ENCODE results near the gene CARTPT. TPM values are rescaled to one million over a fixed set of nuclear protein-coding genes. Genes with fewer than 3 reads are reported as not detected.
A peak's percentile ranks its signal among the peaks of the same experiment; 100 is the strongest.

Gene CARTPT
- not detected in 2 replicates for total RNA-seq

GRCh38 chr5:71719063-71719964 is at the start of gene CARTPT:
Gene CARTPT, plus strand, starts transcription at chr5:71719275. Its CDS starts 19 bp downstream, at chr5:71719294.
- DNase-seq (ENCODE audit: low read depth in 2 of 2), result peak; percentile 20 to 42

GRCh38 chr5:71677977-71678376 is 41.1 kb upstream of the CARTPT start:
- DNase-seq (ENCODE audit: low read depth in 2 of 2), result no peak

- DNase-seq (ENCODE audit: low read depth in 2 of 2), result no peak
These were observed 39.4 kb upstream of the CARTPT start for GRCh38 chr5:71679714-71680113.

GRCh38 chr5:71680510-71680909 is 38.6 kb upstream of the CARTPT start:
- no peak for DNase-seq (ENCODE audit: low read depth in 2 of 2)

GRCh38 chr5:71681296-71681695 is 37.8 kb upstream of the CARTPT start:
- peak; percentile 52 to 93 for DNase-seq (ENCODE audit: low read depth in 2 of 2)

- no peak for DNase-seq (ENCODE audit: low read depth in 2 of 2)
These were observed 34.8 kb upstream of the CARTPT start for GRCh38 chr5:71684309-71684708.

- peak in 1 of 2 donors; percentile 32 for DNase-seq (ENCODE audit: low read depth in 2 of 2)
These were observed 25.1 kb upstream of the CARTPT start for GRCh38 chr5:71693828-71694427.

- no peak for DNase-seq (ENCODE audit: low read depth in 2 of 2)
These were observed 24.0 kb upstream of the CARTPT start for GRCh38 chr5:71695071-71695470.

GRCh38 chr5:71695595-71695994 is 23.5 kb upstream of the CARTPT start:
- DNase-seq (ENCODE audit: low read depth in 2 of 2), result no peak

- DNase-seq (ENCODE audit: low read depth in 2 of 2), result no peak
These were observed 21.1 kb upstream of the CARTPT start for GRCh38 chr5:71697967-71698366.

GRCh38 chr5:71699233-71699632 is 19.8 kb upstream of the CARTPT start:
- DNase-seq (ENCODE audit: low read depth in 2 of 2), result peak; percentile 31 to 85

GRCh38 chr5:71699751-71700150 is 19.3 kb upstream of the CARTPT start:
- peak; percentile 42 to 46 for DNase-seq (ENCODE audit: low read depth in 2 of 2)

GRCh38 chr5:71700803-71701202 is 18.3 kb upstream of the CARTPT start:
- DNase-seq (ENCODE audit: low read depth in 2 of 2), result no peak

- DNase-seq (ENCODE audit: low read depth in 2 of 2), result no peak
These were observed 17.7 kb upstream of the CARTPT start for GRCh38 chr5:71701407-71701806.

GRCh38 chr5:71703941-71704340 is 15.1 kb upstream of the CARTPT start:
- DNase-seq (ENCODE audit: low read depth in 2 of 2), result no peak

GRCh38 chr5:71705421-71705820 is 13.7 kb upstream of the CARTPT start:
- DNase-seq (ENCODE audit: low read depth in 2 of 2), result no peak

GRCh38 chr5:71706906-71707305 is 12.2 kb upstream of the CARTPT start:
- no peak for DNase-seq (ENCODE audit: low read depth in 2 of 2)

- DNase-seq (ENCODE audit: low read depth in 2 of 2), result no peak
These were observed 7.5 kb upstream of the CARTPT start for GRCh38 chr5:71711610-71712009.

GRCh38 chr5:71714911-71715310 is 4.2 kb upstream of the CARTPT start:
- DNase-seq (ENCODE audit: low read depth in 2 of 2), result no peak

GRCh38 chr5:71727978-71728377 is 8.9 kb downstream of the CARTPT start:
- no peak for DNase-seq (ENCODE audit: low read depth in 2 of 2)

GRCh38 chr5:71731015-71731414 is 11.9 kb downstream of the CARTPT start:
- DNase-seq (ENCODE audit: low read depth in 2 of 2), result no peak

- DNase-seq (ENCODE audit: low read depth in 2 of 2), result peak in 1 of 2 donors; percentile 15
These were observed 12.9 kb downstream of the CARTPT start for GRCh38 chr5:71732011-71732410.

- peak in 1 of 2 donors; percentile 77 for DNase-seq (ENCODE audit: low read depth in 2 of 2)
These were observed 15.1 kb downstream of the CARTPT start for GRCh38 chr5:71734141-71734540.

Measured in lung microvascular endothelial cell (primary cell).